CD14-positive monocyte (primary cell): ENCODE data around the gene MYO1D. TPM values are rescaled to one million over a fixed set of nuclear protein-coding genes. Genes with fewer than 3 reads are reported as not detected.

Experiments used
- DNase-seq, 3 donors: peaks; one replicate each; pipeline ENCODE4 v3.0.0-alpha.2; 2011 to 2022
- H2AFZ ChIP-seq: 2 replicates; pipeline ENCODE4 v1.6.0; 2012; ENCODE audit warnings: mild to moderate bottlenecking, low read depth, low read length, inconsistent platforms; ENCODE audit not compliant: insufficient read depth, poor library complexity, severe bottlenecking
- H3K27ac ChIP-seq, 2 donors: 1 replicate in 1 of 2; 2 replicates in 1 of 2; pipeline ENCODE4 v1.5.1; 2012 to 2013; ENCODE audit warnings: low read length in 2 of 2, control low read depth in 1 of 2, inconsistent platforms in 1 of 2, low read depth in 1 of 2, mild to moderate bottlenecking in 1 of 2
- H3K27me3 ChIP-seq, 2 donors: one replicate each; pipeline versions ENCODE4 v1.6.0 to v1.6.1; 2011 to 2013; ENCODE audit warnings: low read length in 2 of 2; ENCODE audit not compliant: control insufficient read depth in 2 of 2, insufficient read depth in 2 of 2
- H3K36me3 ChIP-seq, 2 donors: replicated peaks in 1 of 2; 1 replicate in 1 of 2; 2 replicates in 1 of 2; pipeline versions ENCODE4 v1.5.1 to v1.6.1; 2012 to 2013; ENCODE audit warnings: low read length in 2 of 2, control low read depth in 1 of 2, inconsistent platforms in 1 of 2, mild to moderate bottlenecking in 1 of 2; ENCODE audit not compliant: insufficient read depth in 2 of 2, control insufficient read depth in 1 of 2
- H3K4me1 ChIP-seq, 2 donors: 1 replicate in 1 of 2; 2 replicates in 1 of 2; pipeline versions ENCODE4 v1.5.1 to v1.6.1; 2012 to 2013; ENCODE audit warnings: low read length in 2 of 2, control low read depth in 1 of 2, inconsistent platforms in 1 of 2, mild to moderate bottlenecking in 1 of 2, moderate library complexity in 1 of 2; ENCODE audit not compliant: insufficient read depth in 2 of 2, control insufficient read depth in 1 of 2
- H3K4me2 ChIP-seq: replicated peaks from 2 replicates; pipeline ENCODE3; 2012; ENCODE audit warnings: low read length, moderate library complexity, mild to moderate bottlenecking; ENCODE audit not compliant: poor library complexity, severe bottlenecking; ENCODE audit errors: extremely low read depth
- H3K4me3 ChIP-seq, 3 experiments: fragments of 200-600 bp in 1 of 3; sonication (generic) in 1 of 3; replicated peaks in 1 of 3; 1 replicate in 2 of 3; 2 replicates in 1 of 3; pipeline ENCODE4 v1.5.1; 2011 to 2013; ENCODE audit warnings: low read length in 3 of 3, mild to moderate bottlenecking in 3 of 3, control low read depth in 2 of 3, low read depth in 2 of 3, inconsistent platforms in 1 of 3, moderate library complexity in 1 of 3
- H3K79me2 ChIP-seq: 2 replicates; pipeline ENCODE4 v1.6.0; 2012; ENCODE audit warnings: mild to moderate bottlenecking, control low read depth, inconsistent platforms, low read length, moderate library complexity; ENCODE audit not compliant: insufficient read depth
- H3K9ac ChIP-seq: 2 replicates; pipeline ENCODE4 v1.6.0; 2017; ENCODE audit warnings: low read length, mild to moderate bottlenecking; ENCODE audit not compliant: insufficient read depth, poor library complexity, severe bottlenecking
- H3K9me3 ChIP-seq, 2 donors: replicated peaks in 1 of 2; 1 replicate in 1 of 2; 2 replicates in 1 of 2; pipeline versions ENCODE4 v1.5.1 to v1.6.1; 2012 to 2013; ENCODE audit warnings: low read length in 2 of 2, control low read depth in 1 of 2; ENCODE audit not compliant: control insufficient read depth in 1 of 2, insufficient read depth in 1 of 2
- H4K20me1 ChIP-seq: 2 replicates; pipeline ENCODE4 v1.6.0; 2012; ENCODE audit warnings: mild to moderate bottlenecking, low read length, control low read depth, moderate library complexity; ENCODE audit not compliant: insufficient read depth
- H3K27ac Mint-ChIP-seq, 7 donors: one replicate each; pipeline ENCODE4 v1.8.0; 2020; ENCODE audit warnings: mild to moderate bottlenecking in 7 of 7, mixed read lengths in 7 of 7, moderate library complexity in 6 of 7, inconsistent platforms in 2 of 7
- H3K27me3 Mint-ChIP-seq, 3 donors: one replicate each; pipeline ENCODE4 v1.8.0; 2021 to 2022; ENCODE audit warnings: low read depth in 3 of 3, mild to moderate bottlenecking in 3 of 3, mixed read lengths in 3 of 3, moderate library complexity in 3 of 3, inconsistent platforms in 1 of 3
- H3K36me3 Mint-ChIP-seq, 2 donors: one replicate each; pipeline ENCODE4 v1.8.0; 2020; ENCODE audit warnings: mixed read lengths in 2 of 2, inconsistent platforms in 1 of 2, mild to moderate bottlenecking in 1 of 2
- H3K4me1 Mint-ChIP-seq: one replicate; pipeline ENCODE4 v1.8.0; 2020; ENCODE audit warnings: mild to moderate bottlenecking, mixed read lengths
- H3K4me3 Mint-ChIP-seq, 2 donors: one replicate each; pipeline ENCODE4 v1.8.0; 2020; ENCODE audit warnings: mild to moderate bottlenecking in 2 of 2, mixed read lengths in 2 of 2, moderate library complexity in 1 of 2
- H3K9me3 Mint-ChIP-seq, 7 donors: one replicate each; pipeline ENCODE4 v1.8.0; 2020 to 2022; ENCODE audit warnings: mixed read lengths in 7 of 7, mild to moderate bottlenecking in 6 of 7, moderate library complexity in 6 of 7, inconsistent platforms in 2 of 7
- CTCF ChIP-seq: fragments of 200-600 bp; IDR thresholded peaks from one replicate; pipeline ENCODE4 v1.8.0; 2022; ENCODE audit warnings: antibody characterized with exemption, mild to moderate bottlenecking
- WGBS: methylation state at CpG from one replicate; pipeline ENCODE4 v1.1.5; 2013; ENCODE audit warnings: missing lambda C conversion rate; ENCODE audit not compliant: insufficient coverage; 5-methylcytosine and 5-hydroxymethylcytosine counted together
- intact Hi-C, 2 donors: fragments of 100-400 bp; cut with micrococcal nuclease; formaldehyde crosslinking; loops; one replicate each; pipeline versions ENCODE4 v1.15.0 to v1.15.1; 2023
- polyA plus RNA-seq, 3 donors: library from polyadenylated mRNA; depleted of rRNA in 1 of 3; unstranded in 2 of 3; stranded (reverse) in 1 of 3; fragments of 300-500 nt in 2 of 3; fragments of >200 nt in 1 of 3; fragmentation: Illumina TruSeq in 2 of 3; gene quantifications; 1 replicate in 2 of 3; 2 replicates in 1 of 3; pipeline ENCODE4 v1.2.3, GENCODE V29; 2012 to 2021

MYO1D gene
- polyA plus RNA-seq, 3 donors: 0.22 to 0.39 (median 0.26) TPM

DNA sequence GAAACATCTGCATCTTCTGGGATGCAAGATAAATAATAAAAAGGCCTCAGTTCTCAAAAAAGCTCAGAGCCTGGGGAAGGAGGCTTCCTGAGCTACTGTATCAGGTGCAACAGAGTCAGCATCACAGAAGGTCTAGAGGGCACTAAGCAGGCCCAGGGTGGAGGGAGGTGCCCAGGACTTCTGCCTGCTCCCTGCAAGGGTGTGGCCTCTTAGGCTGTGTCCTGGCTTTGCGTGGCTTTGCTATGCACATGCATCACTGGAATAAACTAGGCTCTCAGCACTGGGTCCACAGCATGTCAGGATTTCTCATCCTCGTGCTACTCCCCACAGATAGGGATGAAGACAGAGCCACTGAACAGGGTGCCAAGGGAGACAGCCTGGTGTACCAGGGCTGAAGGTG is 364.6 kb downstream of the MYO1D start:
- Mint-ChIP-seq H3K36me3 (no peaks in the 10 kb centered on the region), H3K4me3 (no peak overlapping the region), H3K9me3 (no peaks in the 10 kb centered on the region), H3K27me3 (peaks cover 5 to 10% (median 6%) of the 10 kb centered on the region in 3 donors), H3K27ac (no peak overlapping the region), H3K4me1 (no peaks in the 10 kb centered on the region)
- H3K9ac ChIP-seq: no peak overlapping the region
- H3K4me1 ChIP-seq: no peaks in the 10 kb centered on the region
- WGBS: 100% methylated on average over 2 of the region's 2 CpGs
- no peak overlapping the region for H3K4me3 ChIP-seq
- H3K79me2 ChIP-seq: no peaks in the 10 kb centered on the region
- H2AFZ ChIP-seq: no peak overlapping the region
- H3K9me3 ChIP-seq: no peaks in the 10 kb centered on the region
- no peak overlapping the region for H3K4me2 ChIP-seq
- no peak for TF ChIP-seq CTCF
- no peaks in the 10 kb centered on the region for H4K20me1 ChIP-seq
- peaks cover 0 to 4% of the 10 kb centered on the region in 2 donors for H3K27me3 ChIP-seq
- intact Hi-C loops: no loop called here
- H3K27ac ChIP-seq: no peak overlapping the region
- DNase-seq: no peak
- H3K36me3 ChIP-seq: no peaks in the 10 kb centered on the region

DNA sequence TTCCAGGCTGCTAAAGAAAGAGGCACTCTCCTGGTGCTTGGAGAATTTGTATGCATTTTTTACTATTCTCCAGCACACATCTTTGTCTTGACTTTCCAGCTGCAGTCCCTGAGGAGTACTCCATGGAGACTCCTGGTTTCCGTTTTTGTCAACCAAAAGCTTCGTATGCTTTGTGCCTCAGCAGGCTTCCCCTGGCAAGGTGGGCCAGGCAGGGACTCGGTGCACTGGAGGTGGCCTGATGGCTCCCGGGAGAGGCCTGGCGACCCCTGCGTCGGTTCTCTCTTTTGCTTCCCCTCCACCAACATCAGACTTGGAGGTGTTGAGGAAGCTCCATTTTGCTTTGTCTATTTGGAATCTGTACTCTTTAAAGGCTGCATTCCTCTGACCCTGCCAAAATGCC is 366.5 kb downstream of the MYO1D start:
- H3K4me3 ChIP-seq: no peak overlapping the region
- no peaks in the 10 kb centered on the region for H3K9me3 Mint-ChIP-seq
- no peak overlapping the region for H3K9ac ChIP-seq
- 95% methylated on average over 2 of the region's 7 CpGs for WGBS
- H3K79me2 ChIP-seq: no peaks in the 10 kb centered on the region
- peaks cover 3 to 8% (median 5%) of the 10 kb centered on the region in 3 donors for H3K27me3 Mint-ChIP-seq
- H3K4me1 ChIP-seq: peaks cover 2 to 5% of the 10 kb centered on the region in 2 donors
- H3K36me3 Mint-ChIP-seq: no peaks in the 10 kb centered on the region
- H3K27ac Mint-ChIP-seq: no peak overlapping the region
- H3K4me3 Mint-ChIP-seq: no peak overlapping the region
- intact Hi-C loops: no loop called here
- no peaks in the 10 kb centered on the region for H3K9me3 ChIP-seq
- H3K27ac ChIP-seq: no peak overlapping the region
- no peak for DNase-seq
- no peak for TF ChIP-seq CTCF
- no peaks in the 10 kb centered on the region for H3K27me3 ChIP-seq
- H2AFZ ChIP-seq: no peak overlapping the region
- peaks cover 8% of the 10 kb centered on the region for H3K4me1 Mint-ChIP-seq
- no peak overlapping the region for H3K4me2 ChIP-seq
- H3K36me3 ChIP-seq: no peaks in the 10 kb centered on the region
- no peaks in the 10 kb centered on the region for H4K20me1 ChIP-seq
